ENCODE measurements around the gene SCAMP2.

Gene SCAMP2

DNA sequence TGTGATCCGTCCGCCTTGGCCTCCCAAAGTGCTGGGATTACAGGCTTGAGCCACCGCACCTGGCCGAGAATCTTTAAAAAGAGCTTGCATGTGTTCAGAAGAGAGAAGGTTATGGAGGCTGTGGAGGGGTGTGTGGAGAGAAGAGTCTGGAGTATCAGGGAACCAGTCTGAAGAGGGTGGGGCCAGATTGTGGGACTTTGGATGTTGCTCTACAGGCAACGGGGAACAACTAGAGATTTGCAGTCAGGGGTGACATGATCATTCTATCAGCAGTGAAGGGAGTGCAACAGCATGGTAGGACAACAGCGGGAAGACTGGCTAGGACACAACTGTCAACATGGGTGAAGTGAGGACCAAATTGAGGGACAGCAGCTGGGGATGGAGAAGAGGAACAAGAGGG is 8.9 kb downstream of the SCAMP2 start:
- Mint-ChIP-seq H3K4me3 (no peak overlapping the region), H3K9me3 (no peaks in the 10 kb centered on the region), H3K27ac (peak overlapping the region; percentile 96), H3K4me1 (ENCODE audit: low read depth) (peaks cover 65% of the 10 kb centered on the region), H3K27me3 (no peaks in the 10 kb centered on the region), H3K36me3 (ENCODE audit: low read depth) (peaks cover 78% of the 10 kb centered on the region)
- intact Hi-C loops (cut with micrococcal nuclease): no loop called here

DNA sequence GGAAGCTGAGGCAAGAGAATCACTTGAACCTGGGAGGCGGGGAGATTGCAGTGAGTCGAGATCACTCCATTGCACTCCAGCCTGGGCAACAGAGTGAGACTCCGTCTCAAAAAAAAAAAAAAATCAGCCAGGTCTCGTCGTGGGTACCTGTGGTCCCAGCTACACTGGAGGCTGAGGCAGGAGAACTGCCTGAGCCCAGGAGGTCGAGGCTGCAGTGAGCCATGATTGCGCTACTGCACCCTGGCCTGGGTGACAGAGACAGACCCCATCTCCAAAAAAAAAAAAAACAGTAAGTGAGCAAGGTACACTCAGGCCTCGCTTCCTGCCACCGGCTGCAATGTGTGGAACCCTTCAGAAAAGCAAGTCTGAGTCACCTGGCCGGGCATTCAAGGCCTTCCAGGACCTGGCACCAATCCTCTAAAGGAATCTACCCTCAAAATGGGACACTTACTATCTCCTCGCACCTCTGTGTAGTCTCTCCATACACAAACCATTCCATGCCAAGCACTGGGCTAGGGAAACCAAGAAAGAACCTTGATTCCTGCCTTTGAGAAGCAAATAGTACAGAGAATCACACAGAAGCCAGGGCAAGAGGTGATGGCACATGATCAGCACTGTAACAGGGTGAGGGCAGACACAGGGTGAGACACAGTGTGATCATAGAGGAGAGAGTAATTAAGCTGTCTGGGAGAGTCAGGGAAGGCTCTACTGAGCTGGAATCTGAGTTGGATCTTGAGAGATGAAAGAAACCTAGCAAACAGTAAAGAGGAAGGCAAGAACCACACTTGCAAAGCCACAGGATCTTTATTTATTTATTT is 9.7 kb downstream of the SCAMP2 start:
- H3K4me1 Mint-ChIP-seq (ENCODE audit: low read depth): peaks cover 72% of the 10 kb centered on the region
- H3K9me3 Mint-ChIP-seq: no peaks in the 10 kb centered on the region
- H3K27me3 Mint-ChIP-seq: no peaks in the 10 kb centered on the region
- H3K4me3 Mint-ChIP-seq: no peak overlapping the region
- intact Hi-C loops (cut with micrococcal nuclease): no loop called here
- peaks cover 80% of the 10 kb centered on the region for H3K36me3 Mint-ChIP-seq (ENCODE audit: low read depth)
- peak overlapping the region; percentile 96 for H3K27ac Mint-ChIP-seq

DNA sequence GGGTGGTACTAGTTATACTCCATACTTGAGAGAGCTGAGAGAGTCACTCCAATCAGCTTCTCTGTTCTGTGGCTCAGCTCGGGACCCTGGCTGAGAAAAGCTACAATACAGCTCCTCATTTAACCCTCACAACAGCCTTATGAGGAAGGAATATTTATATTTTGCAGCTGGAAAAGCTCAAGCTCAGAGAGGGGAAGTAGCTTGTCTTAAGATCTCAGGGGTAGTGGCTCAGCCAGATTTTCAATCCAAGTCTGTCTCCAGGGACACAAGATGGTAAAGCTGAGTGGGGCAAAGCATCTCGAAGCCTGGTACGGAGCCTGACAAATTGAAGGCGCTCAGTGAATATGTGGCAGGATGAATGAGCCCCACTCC is 14.8 kb downstream of the SCAMP2 start:
- no peak overlapping the region for H3K4me3 Mint-ChIP-seq
- intact Hi-C loops (cut with micrococcal nuclease): no loop called here
- no peaks in the 10 kb centered on the region for H3K27me3 Mint-ChIP-seq
- peak overlapping the region; percentile 86 for H3K27ac Mint-ChIP-seq
- peaks cover 79% of the 10 kb centered on the region for H3K36me3 Mint-ChIP-seq (ENCODE audit: low read depth)
- peaks cover 48% of the 10 kb centered on the region for H3K4me1 Mint-ChIP-seq (ENCODE audit: low read depth)
- no peaks in the 10 kb centered on the region for H3K9me3 Mint-ChIP-seq

DNA sequence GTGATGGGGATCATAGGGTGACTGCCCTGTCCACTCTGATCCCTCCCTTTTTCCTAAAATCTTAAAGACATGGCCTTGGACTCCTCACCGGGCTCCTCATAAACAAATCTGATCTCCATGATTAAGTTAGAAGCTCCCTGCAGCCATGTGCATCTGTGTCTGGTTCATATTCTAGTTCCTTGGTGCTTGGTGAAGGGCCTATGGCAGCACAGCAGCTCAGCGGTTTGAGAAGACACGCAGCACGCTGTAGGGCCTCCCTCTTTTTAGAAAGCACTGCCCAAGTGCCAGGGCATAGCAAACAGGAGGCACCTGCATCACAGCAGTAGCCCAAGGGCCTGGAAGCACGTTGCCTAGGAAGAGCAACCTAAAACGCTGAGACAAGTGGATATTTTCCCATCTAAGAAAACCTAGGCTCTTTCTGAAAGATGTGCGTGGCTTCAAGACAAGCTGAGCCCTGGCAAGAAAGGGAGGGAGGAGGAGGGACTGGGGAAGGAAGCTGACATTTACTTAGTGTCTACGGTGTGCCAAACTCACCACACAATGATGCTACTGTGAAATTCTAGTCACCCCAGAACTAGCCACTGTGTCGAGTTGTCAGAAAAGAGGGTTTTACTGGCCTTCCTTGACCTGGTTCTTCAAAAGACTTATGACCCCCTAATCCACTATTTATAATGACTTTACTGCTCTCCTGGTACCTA is 15.3 kb downstream of the SCAMP2 start:
- H3K4me3 Mint-ChIP-seq: no peak overlapping the region
- peak overlapping the region; percentile 86 for H3K27ac Mint-ChIP-seq
- no peaks in the 10 kb centered on the region for H3K9me3 Mint-ChIP-seq

DNA sequence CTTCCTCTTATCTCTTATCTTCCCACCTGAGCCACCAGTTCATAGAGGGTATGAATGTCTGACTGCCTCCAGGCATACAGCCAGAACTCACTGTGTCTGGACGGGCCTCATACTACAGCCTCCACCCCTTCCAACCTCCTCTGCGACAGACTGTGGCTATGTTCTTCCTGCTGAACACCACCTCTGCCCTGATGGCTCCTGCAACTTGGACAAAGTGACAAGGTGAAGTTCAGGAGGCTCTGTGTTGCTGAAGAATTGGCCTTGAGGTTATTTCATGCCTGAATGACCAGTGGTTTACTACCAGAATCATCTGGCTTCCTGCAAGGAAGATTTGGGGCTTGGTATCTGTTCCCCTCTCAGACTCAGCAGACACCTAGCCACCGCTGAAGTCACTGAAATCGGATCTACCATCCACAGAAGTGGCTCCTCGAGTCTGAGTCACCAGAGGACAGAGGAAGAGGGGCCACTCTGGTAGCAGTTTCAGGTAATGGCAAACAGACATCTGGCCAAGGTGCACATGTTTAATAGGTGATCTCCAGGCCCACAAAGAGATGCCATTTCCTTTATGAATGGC is 16.0 kb downstream of the SCAMP2 start:
- peaks cover 49% of the 10 kb centered on the region for H3K4me1 Mint-ChIP-seq (ENCODE audit: low read depth)
- no peaks in the 10 kb centered on the region for H3K27me3 Mint-ChIP-seq
- H3K27ac Mint-ChIP-seq: peak overlapping the region; percentile 86
- intact Hi-C loops (cut with micrococcal nuclease): no loop called here
- no peaks in the 10 kb centered on the region for H3K9me3 Mint-ChIP-seq
- H3K36me3 Mint-ChIP-seq (ENCODE audit: low read depth): peaks cover 82% of the 10 kb centered on the region
- no peak overlapping the region for H3K4me3 Mint-ChIP-seq

More for the DNA sequence above, 15.3 kb downstream of the SCAMP2 start:
- intact Hi-C loops (cut with micrococcal nuclease): no loop called here
- H3K4me1 Mint-ChIP-seq (ENCODE audit: low read depth): peaks cover 49% of the 10 kb centered on the region
- no peaks in the 10 kb centered on the region for H3K27me3 Mint-ChIP-seq
- H3K36me3 Mint-ChIP-seq (ENCODE audit: low read depth): peaks cover 79% of the 10 kb centered on the region

DNA sequence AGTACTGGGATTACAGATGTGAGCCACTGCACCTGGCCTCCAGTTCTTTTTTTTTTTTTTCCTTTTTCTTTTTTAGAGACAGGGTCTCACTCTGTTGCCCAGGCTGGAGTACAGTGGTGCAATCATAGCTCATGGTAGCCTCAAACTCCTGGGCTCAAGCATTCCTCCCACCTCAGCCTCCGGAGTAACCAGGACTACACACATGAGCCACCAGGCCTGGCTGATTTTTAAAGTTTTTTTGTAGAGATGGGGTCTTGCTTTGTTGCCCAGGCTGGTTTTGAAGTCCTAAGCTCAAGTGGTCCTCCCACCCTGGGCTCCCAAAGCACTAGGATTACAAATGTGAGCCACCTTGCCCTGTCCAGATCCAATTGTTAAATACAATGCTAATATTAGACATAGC is 16.6 kb downstream of the SCAMP2 start:
- Mint-ChIP-seq H3K27ac (no peak overlapping the region), H3K4me3 (no peak overlapping the region), H3K36me3 (ENCODE audit: low read depth) (peaks cover 84% of the 10 kb centered on the region), H3K4me1 (ENCODE audit: low read depth) (peaks cover 48% of the 10 kb centered on the region), H3K9me3 (no peaks in the 10 kb centered on the region), H3K27me3 (no peaks in the 10 kb centered on the region)
- intact Hi-C loops (cut with micrococcal nuclease): no loop called here

DNA sequence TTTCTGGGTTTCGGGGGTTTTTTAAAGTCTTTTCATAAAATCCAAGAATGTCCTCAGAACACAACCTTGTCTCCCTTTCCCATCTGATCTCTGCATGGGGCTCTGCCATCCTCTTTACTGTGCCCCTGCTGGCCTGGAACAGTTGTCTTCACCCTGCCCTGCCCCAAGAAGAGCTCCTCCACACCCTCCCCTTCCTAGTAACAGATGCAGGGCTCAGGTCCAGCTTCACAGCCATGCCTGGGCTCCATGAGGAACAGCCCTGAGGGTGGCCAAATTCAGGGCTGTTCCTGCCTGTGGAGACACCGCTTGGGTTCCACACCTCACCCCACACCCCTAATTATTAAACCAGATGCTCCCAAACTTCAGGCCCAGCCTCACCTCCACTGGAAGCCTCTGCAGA is 17.3 kb downstream of the SCAMP2 start:
- Mint-ChIP-seq H3K27ac (peak overlapping the region; percentile 30), H3K4me3 (no peak overlapping the region), H3K9me3 (no peaks in the 10 kb centered on the region), H3K4me1 (ENCODE audit: low read depth) (peaks cover 43% of the 10 kb centered on the region), H3K36me3 (ENCODE audit: low read depth) (peaks cover 84% of the 10 kb centered on the region), H3K27me3 (no peaks in the 10 kb centered on the region)
- intact Hi-C loops (cut with micrococcal nuclease): no loop called here

DNA sequence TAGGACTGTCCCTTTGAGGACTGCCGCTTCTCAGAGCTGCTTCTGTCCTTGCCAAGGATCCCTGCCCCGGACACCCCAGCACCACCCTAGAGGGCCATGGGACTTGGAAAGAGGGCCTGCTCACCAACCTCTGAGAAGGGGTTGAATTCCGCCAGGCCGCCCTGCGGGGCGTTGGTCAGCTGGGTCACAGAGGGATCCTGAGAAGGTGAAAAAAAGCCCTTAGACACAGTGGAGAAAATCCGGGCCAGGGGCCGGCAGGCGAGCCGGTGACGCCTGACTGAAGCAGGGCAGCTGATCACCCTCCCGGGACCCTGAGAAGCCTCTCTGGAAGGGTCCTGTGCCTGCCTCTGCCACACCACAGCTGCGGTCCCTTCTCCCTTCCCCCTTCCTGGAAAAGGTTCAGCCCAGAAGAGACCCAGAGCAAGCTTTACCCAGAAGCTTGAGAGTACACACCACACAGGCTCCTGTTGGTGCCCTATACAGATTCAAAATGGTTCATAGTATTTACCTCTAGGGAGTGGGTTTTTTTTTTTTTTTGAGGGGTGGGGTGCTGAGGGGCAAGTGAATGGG is 18.6 kb downstream of the SCAMP2 start:
- Mint-ChIP-seq H3K27ac (no peak overlapping the region), H3K9me3 (no peaks in the 10 kb centered on the region), H3K4me1 (ENCODE audit: low read depth) (peaks cover 39% of the 10 kb centered on the region), H3K36me3 (ENCODE audit: low read depth) (peaks cover 92% of the 10 kb centered on the region), H3K4me3 (no peak overlapping the region), H3K27me3 (no peaks in the 10 kb centered on the region)
- intact Hi-C loops (cut with micrococcal nuclease): no loop called here

DNA sequence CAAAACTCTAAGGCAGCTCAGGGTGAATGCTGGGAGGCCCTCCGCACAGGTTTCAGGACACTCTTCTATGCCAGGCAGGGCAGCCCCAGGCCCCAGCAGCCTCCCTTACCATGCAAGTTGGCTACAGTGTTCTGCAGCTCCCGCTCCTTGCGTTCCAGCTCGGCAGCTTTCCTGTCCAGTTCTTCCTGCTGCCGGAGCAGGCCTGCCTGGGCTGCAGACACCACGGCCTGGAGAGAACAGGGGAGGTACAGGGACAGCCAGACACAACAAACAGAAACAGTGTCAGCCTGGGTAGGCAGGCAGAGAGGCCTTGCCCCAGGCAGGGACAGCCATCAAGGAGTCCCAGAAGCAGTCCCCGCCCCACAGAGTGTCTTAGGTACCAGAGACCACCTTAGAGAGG is 21.2 kb downstream of the SCAMP2 start:
- Mint-ChIP-seq H3K9me3 (no peaks in the 10 kb centered on the region), H3K36me3 (ENCODE audit: low read depth) (peaks cover 92% of the 10 kb centered on the region), H3K4me3 (no peak overlapping the region), H3K4me1 (ENCODE audit: low read depth) (peaks cover 13% of the 10 kb centered on the region), H3K27me3 (no peaks in the 10 kb centered on the region), H3K27ac (no peak overlapping the region)
- intact Hi-C loops (cut with micrococcal nuclease): no loop called here

DNA sequence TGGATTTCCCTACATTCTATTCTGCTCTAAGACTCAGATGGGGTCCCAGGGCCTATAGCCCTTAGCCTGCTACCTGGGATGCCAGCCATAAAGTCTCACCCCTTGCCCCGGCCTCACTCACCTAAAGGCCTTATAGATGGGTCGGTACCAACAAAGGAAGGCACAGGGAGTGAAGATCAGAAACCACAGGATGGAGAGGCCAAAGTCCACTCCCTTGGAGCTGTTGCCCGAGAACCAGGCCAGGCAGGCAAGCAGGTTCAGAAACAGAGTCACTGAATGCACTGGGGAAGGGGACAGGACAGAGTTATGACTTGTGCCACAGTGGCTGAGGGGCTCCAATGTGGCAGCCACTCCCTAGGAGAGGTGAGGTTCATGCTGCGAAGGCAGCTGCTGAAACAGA is 22.8 kb downstream of the SCAMP2 start:
- H3K9me3 Mint-ChIP-seq: no peaks in the 10 kb centered on the region
- intact Hi-C loops (cut with micrococcal nuclease): no loop called here
- no peaks in the 10 kb centered on the region for H3K27me3 Mint-ChIP-seq
- no peak overlapping the region for H3K4me3 Mint-ChIP-seq
- H3K36me3 Mint-ChIP-seq (ENCODE audit: low read depth): peaks cover 93% of the 10 kb centered on the region
- no peak overlapping the region for H3K27ac Mint-ChIP-seq
- H3K4me1 Mint-ChIP-seq (ENCODE audit: low read depth): peaks cover 12% of the 10 kb centered on the region

DNA sequence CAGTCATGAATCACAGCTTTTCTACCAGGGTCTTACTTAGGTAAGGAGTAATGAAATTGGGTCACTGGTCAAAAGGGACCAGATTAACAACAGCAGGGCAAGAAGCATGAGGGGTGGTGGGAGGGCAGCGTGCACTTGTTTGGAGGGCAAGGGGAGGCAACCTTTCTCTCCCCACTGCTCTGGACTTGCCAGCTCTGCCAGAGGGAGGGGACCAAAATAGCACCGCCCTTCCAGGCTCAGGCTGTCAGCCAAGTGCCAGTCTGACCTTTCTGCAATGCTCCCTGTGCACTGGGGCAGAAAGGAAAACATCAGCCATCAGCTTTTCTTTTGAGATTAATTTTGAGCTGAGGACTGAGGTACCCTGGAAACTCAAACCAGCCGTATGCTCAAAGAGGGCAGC is 25.7 kb downstream of the SCAMP2 start:
- Mint-ChIP-seq H3K36me3 (ENCODE audit: low read depth) (peaks cover 92% of the 10 kb centered on the region), H3K9me3 (no peaks in the 10 kb centered on the region), H3K27ac (peak overlapping the region; percentile 52), H3K4me1 (ENCODE audit: low read depth) (peaks cover 26% of the 10 kb centered on the region), H3K4me3 (no peak overlapping the region), H3K27me3 (no peaks in the 10 kb centered on the region)
- intact Hi-C loops (cut with micrococcal nuclease): no loop called here

DNA sequence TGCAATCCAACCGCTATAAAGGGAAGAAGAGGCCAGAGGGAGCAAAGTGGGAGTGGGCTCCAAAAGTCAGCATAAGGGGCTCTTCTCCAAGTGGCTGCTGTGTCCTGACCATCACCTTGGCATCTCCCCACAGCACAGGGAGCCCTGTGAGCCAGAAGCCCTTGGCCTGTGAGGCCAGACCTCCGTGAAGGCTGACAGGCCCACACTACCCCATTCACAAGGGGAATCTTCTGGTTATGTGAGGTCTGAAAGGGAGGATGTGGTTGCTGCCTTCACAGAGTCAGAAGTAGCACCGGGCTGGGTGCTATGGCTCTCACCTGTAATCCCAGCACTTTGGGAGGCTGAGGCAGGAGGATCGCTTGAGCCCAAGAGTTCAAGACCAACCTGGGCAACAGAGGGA is 27.6 kb downstream of the SCAMP2 start:
- H3K4me3 Mint-ChIP-seq: no peak overlapping the region
- no peaks in the 10 kb centered on the region for H3K9me3 Mint-ChIP-seq
- H3K4me1 Mint-ChIP-seq (ENCODE audit: low read depth): peaks cover 42% of the 10 kb centered on the region
- no peaks in the 10 kb centered on the region for H3K27me3 Mint-ChIP-seq
- intact Hi-C loops (cut with micrococcal nuclease): no loop called here
- H3K27ac Mint-ChIP-seq: peak overlapping the region; percentile 83
- H3K36me3 Mint-ChIP-seq (ENCODE audit: low read depth): peaks cover 87% of the 10 kb centered on the region

DNA sequence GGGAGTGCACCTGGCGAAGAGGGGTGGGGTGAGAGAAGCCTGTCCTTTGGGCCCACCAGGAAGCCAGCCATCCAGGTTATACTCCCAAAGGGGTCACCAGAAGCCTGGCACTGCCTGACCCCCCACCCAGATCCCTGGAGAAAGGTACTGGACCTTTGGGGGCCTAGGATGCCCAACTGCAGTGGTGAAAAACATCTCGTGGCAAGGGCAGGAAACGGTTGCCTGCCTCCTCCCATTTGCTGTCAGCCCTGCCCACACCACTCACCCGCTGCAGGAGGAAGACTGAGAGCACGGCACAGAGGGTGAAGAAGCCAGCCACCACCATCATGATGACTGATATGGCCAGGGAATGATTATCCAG is 28.0 kb downstream of the SCAMP2 start:
- Mint-ChIP-seq H3K4me3 (no peak overlapping the region), H3K9me3 (no peaks in the 10 kb centered on the region), H3K27me3 (no peaks in the 10 kb centered on the region), H3K36me3 (ENCODE audit: low read depth) (peaks cover 87% of the 10 kb centered on the region), H3K4me1 (ENCODE audit: low read depth) (peaks cover 42% of the 10 kb centered on the region), H3K27ac (peak overlapping the region; percentile 83)
- intact Hi-C loops (cut with micrococcal nuclease): no loop called here
